HepG2 (cell line): ENCODE measurements around the gene ADGRG1. TPM values are rescaled to one million over a fixed set of nuclear protein-coding genes. Genes with fewer than 3 reads are reported as not detected.

Source experiments
- AHR ChIP-seq: IDR thresholded peaks from 2 replicates; pipeline ENCODE4 v1.6.1; 2018; ENCODE audit warnings: missing genetic modification reagents, missing compliant biosample characterization
- CENPX ChIP-seq: sonication (generic); formaldehyde crosslinking; IDR thresholded peaks from 2 replicates; pipeline ENCODE4 v1.9.0; 2021; ENCODE audit warnings: mild to moderate bottlenecking, missing genetic modification reagents, moderate library complexity
- ESRRA ChIP-seq: sonication (generic); formaldehyde crosslinking; IDR thresholded peaks from 2 replicates; pipeline ENCODE4 v1.5.1; 2020; ENCODE audit warnings: mild to moderate bottlenecking, low read depth, missing genetic modification reagents
- HIVEP1 ChIP-seq: sonication (generic); formaldehyde crosslinking; IDR thresholded peaks from 2 replicates; pipeline ENCODE4 v1.4.0; 2020; ENCODE audit warnings: mild to moderate bottlenecking, missing genetic modification reagents
- HNF4G ChIP-seq, 2 experiments: sonication (generic) in 1 of 2; formaldehyde crosslinking in 1 of 2; IDR thresholded peaks; 2 replicates each; pipeline versions ENCODE4 v1.4.0 to v1.6.1; 2011 to 2020; ENCODE audit warnings: borderline replicate concordance in 2 of 2, low read depth in 2 of 2, mild to moderate bottlenecking in 2 of 2, low read length in 1 of 2, missing genetic modification reagents in 1 of 2, moderate library complexity in 1 of 2
- HNRNPL ChIP-seq: fragments of 200-400 bp; formaldehyde crosslinking; IDR thresholded peaks from 2 replicates; pipeline ENCODE4 v1.6.1; 2017; ENCODE audit warnings: mild to moderate bottlenecking, low read depth, low read length
- ISX ChIP-seq: sonication (generic); formaldehyde crosslinking; conservative IDR thresholded peaks from 2 replicates; pipeline ENCODE4 v1.5.0; 2020; ENCODE audit warnings: missing genetic modification reagents
- KAT8 ChIP-seq: IDR thresholded peaks from 2 replicates; pipeline ENCODE4 v1.6.1; 2016; ENCODE audit warnings: missing genetic modification reagents, missing compliant biosample characterization
- MED13 ChIP-seq: sonication (generic); formaldehyde crosslinking; IDR thresholded peaks from 2 replicates; pipeline ENCODE4 v1.5.0; 2020; ENCODE audit warnings: missing genetic modification reagents
- NFIB ChIP-seq: sonication (generic); formaldehyde crosslinking; IDR thresholded peaks from 2 replicates; pipeline ENCODE4 v1.9.0; 2021; ENCODE audit warnings: missing genetic modification reagents, mild to moderate bottlenecking, borderline replicate concordance
- RAD21 ChIP-seq: fragments of 450-650 bp; formaldehyde crosslinking; IDR thresholded peaks from 2 replicates; pipeline ENCODE4 v1.5.0; 2020; ENCODE audit warnings: mild to moderate bottlenecking
- SMYD3 ChIP-seq: sonication (generic); formaldehyde crosslinking; IDR thresholded peaks from 2 replicates; pipeline ENCODE4 v1.8.1; 2023; ENCODE audit warnings: mild to moderate bottlenecking, missing genetic modification reagents
- SOX13 ChIP-seq, 3 experiments: fragments of 450-650 bp in 1 of 3; sonication (generic) in 1 of 3; formaldehyde crosslinking in 1 of 3; IDR thresholded peaks in 2 of 3; conservative IDR thresholded peaks in 1 of 3; 2 replicates each; pipeline versions ENCODE4 v1.5.0 to v1.6.1; 2016 to 2020; ENCODE audit warnings: antibody characterized with exemption in 1 of 3, mild to moderate bottlenecking in 1 of 3, missing compliant biosample characterization in 1 of 3, missing genetic modification reagents in 1 of 3, moderate library complexity in 1 of 3
- SYNCRIP ChIP-seq: fragments of 200-400 bp; formaldehyde crosslinking; IDR thresholded peaks from 2 replicates; pipeline ENCODE4 v1.6.1; 2018; ENCODE audit warnings: mild to moderate bottlenecking, low read depth, low read length; ENCODE audit not compliant: insufficient read depth
- XRCC5 ChIP-seq: fragments of 200-400 bp; formaldehyde crosslinking; optimal IDR thresholded peaks from 2 replicates; pipeline ENCODE3; 2017; ENCODE audit warnings: mild to moderate bottlenecking, low read length
- ZNF124 ChIP-seq: sonication (generic); formaldehyde crosslinking; IDR thresholded peaks from 2 replicates; pipeline ENCODE4 v1.4.0; 2020; ENCODE audit warnings: missing genetic modification reagents
- ZNF160 ChIP-seq: sonication (generic); formaldehyde crosslinking; IDR thresholded peaks from 2 replicates; pipeline ENCODE4 v1.8.0; 2022; ENCODE audit warnings: mild to moderate bottlenecking, inconsistent platforms, missing genetic modification reagents
- ZNF331 ChIP-seq: sonication (generic); formaldehyde crosslinking; IDR thresholded peaks from 2 replicates; pipeline ENCODE4 v1.4.0; 2020; ENCODE audit warnings: missing genetic modification reagents
- ZNF367 ChIP-seq: sonication (generic); formaldehyde crosslinking; IDR thresholded peaks from 2 replicates; pipeline ENCODE4 v1.4.0; 2020; ENCODE audit warnings: missing genetic modification reagents, borderline replicate concordance
- ZNF598 ChIP-seq: sonication (generic); formaldehyde crosslinking; IDR thresholded peaks from 2 replicates; pipeline ENCODE4 v1.5.1; 2020; ENCODE audit warnings: mild to moderate bottlenecking, missing genetic modification reagents, borderline replicate concordance
- ZNF607 ChIP-seq: sonication (generic); formaldehyde crosslinking; IDR thresholded peaks from 2 replicates; pipeline ENCODE4 v1.5.1; 2020; ENCODE audit warnings: missing genetic modification reagents, mild to moderate bottlenecking, borderline replicate concordance
- ZNF777 ChIP-seq: sonication (generic); formaldehyde crosslinking; IDR thresholded peaks from 2 replicates; pipeline ENCODE4 v1.4.0; 2020; ENCODE audit warnings: missing genetic modification reagents
- polyA plus RNA-seq, 8 experiments: library from polyadenylated mRNA; depleted of rRNA in 3 of 8; stranded (reverse) in 7 of 8; unstranded in 1 of 8; fragments of >200 nt; fragmentation: Illumina TruSeq in 4 of 8; extraction: Trizol in 4 of 8; gene quantifications; 2 replicates each; pipeline versions ENCODE4 v1.2.1 to v1.2.3, GENCODE V29; 2011 to 2016; ENCODE audit warnings: low read depth in 4 of 8, missing spikeins in 1 of 8, mixed read lengths in 1 of 8; ENCODE audit not compliant: insufficient read depth in 1 of 8
- total RNA-seq, 5 experiments: library from RNA; depleted of rRNA; stranded (reverse); fragments of >200 nt; fragmentation: Illumina TruSeq; extraction: Trizol; gene quantifications; 2 replicates each; pipeline ENCODE4 v1.2.3, GENCODE V29; 2016; ENCODE audit warnings: low read depth in 1 of 5
- TF ChIP-seq, protein P1 (sequence below): sonication (generic); formaldehyde crosslinking; IDR thresholded peaks from 2 replicates; pipeline ENCODE4 v1.4.0; 2020; ENCODE audit warnings: low read depth, missing genetic modification reagents
- TF ChIP-seq, protein P2 (sequence below): sonication (generic); formaldehyde crosslinking; IDR thresholded peaks from 2 replicates; pipeline ENCODE4 v1.4.0; 2020; ENCODE audit warnings: mild to moderate bottlenecking, missing genetic modification reagents

Gene ADGRG1
- total and polyA plus RNA-seq, 2 of the 13 experiments (the other 11 are each of a cell fraction or from before 2014, with no cell fraction given): 2.7 to 5.9 TPM

DNA sequence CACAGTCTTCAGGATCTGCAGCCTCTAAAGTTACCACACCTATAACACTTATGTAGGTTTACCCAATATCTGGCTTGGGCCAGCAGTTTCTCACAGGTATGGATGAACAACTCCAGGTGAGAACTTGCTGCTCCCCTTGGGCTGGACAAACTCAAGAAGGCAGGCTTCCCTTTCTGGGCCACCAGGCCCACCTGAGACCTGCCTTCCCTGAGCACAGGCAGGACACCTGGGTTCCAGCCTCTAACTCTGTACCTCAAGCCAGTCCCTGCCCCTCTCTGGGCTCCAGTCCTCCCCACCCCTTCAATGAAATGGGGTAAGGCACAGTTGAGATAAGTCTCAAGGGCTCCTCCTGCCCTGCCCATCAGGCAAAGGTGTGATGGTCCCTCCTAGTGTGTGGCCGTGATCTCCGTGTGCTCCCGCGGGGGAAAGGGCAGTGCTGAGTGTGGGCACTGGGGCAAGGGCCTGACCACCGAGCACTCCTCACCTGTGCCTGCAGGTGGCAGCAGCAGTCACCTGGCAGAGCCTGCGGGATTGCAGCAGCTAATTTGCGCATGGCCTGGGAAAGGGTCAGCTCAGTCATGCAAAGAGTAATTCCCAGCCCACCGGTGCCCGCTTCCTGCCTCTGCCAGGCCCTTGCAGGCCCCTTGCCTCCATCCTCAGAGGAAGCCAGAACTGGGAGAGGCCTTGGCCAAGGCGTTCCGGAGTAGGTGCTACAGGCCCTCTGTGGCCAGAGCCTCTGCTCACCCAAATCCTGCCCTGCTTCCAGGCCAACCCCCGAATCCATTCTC, 28.2 kb upstream of the ADGRG1 start (continued):
- peak; percentile 87; the same call in 1 of the 2 replicates for TF ChIP-seq ZNF598 (CRISPR knock-in tag)
- TF ChIP-seq KAT8: 0 out of 2 replicates have a peak, but pooled peaks have one; percentile 46
- no peak for TF ChIP-seq CENPX (CRISPR knock-in tag)
- TF ChIP-seq XRCC5: peak; percentile 58
- TF ChIP-seq ESRRA: no peak
- TF ChIP-seq, protein P1, sequence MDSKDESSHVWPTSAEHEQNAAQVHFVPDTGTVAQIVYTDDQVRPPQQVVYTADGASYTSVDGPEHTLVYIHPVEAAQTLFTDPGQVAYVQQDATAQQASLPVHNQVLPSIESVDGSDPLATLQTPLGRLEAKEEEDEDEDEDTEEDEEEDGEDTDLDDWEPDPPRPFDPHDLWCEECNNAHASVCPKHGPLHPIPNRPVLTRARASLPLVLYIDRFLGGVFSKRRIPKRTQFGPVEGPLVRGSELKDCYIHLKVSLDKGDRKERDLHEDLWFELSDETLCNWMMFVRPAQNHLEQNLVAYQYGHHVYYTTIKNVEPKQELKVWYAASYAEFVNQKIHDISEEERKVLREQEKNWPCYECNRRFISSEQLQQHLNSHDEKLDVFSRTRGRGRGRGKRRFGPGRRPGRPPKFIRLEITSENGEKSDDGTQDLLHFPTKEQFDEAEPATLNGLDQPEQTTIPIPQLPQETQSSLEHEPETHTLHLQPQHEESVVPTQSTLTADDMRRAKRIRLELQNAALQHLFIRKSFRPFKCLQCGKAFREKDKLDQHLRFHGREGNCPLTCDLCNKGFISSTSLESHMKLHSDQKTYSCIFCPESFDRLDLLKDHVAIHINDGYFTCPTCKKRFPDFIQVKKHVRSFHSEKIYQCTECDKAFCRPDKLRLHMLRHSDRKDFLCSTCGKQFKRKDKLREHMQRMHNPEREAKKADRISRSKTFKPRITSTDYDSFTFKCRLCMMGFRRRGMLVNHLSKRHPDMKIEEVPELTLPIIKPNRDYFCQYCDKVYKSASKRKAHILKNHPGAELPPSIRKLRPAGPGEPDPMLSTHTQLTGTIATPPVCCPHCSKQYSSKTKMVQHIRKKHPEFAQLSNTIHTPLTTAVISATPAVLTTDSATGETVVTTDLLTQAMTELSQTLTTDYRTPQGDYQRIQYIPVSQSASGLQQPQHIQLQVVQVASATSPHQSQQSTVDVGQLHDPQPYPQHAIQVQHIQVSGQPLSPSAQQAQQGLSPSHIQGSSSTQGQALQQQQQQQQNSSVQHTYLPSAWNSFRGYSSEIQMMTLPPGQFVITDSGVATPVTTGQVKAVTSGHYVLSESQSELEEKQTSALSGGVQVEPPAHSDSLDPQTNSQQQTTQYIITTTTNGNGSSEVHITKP (CRISPR knock-in tag): no peak
- TF ChIP-seq RAD21 (CRISPR knock-in tag): peak; percentile 98
- peak; percentile 26; the same call in 1 of the 2 replicates for TF ChIP-seq ZNF160
- no peak for TF ChIP-seq NFIB (CRISPR knock-in tag)
- TF ChIP-seq SOX13 (IDR thresholded peaks at IDR 0.05): no peak
- 0 out of 4 replicates have a peak, but pooled peaks of 1 of the 2 experiments have one; percentile 26 for TF ChIP-seq SOX13 (CRISPR knock-in tag; conservative IDR thresholded peaks at IDR 0.05 in 1 of 2, IDR thresholded peaks at IDR 0.05 in 1 of 2)
- no peak for TF ChIP-seq MED13
- peak; percentile 13; the same call in 1 of the 2 replicates for TF ChIP-seq HNF4G (IDR thresholded peaks at IDR 0.05; ENCODE audit: borderline replicate concordance, low read depth, low read length)
- TF ChIP-seq HNF4G (CRISPR knock-in tag; IDR thresholded peaks at IDR 0.05; ENCODE audit: borderline replicate concordance, low read depth): no peak
- no peak for TF ChIP-seq SYNCRIP
- TF ChIP-seq AHR (CRISPR knock-in tag): 0 out of 2 replicates have a peak, but pooled peaks have one; percentile 17
- TF ChIP-seq ZNF607 (CRISPR knock-in tag): no peak
- no peak for TF ChIP-seq ZNF777 (CRISPR knock-in tag)
- TF ChIP-seq ZNF124: 0 out of 2 replicates have a peak, but pooled peaks have one; percentile 60
- peak; percentile 97 for TF ChIP-seq HNRNPL
- TF ChIP-seq, protein P2, sequence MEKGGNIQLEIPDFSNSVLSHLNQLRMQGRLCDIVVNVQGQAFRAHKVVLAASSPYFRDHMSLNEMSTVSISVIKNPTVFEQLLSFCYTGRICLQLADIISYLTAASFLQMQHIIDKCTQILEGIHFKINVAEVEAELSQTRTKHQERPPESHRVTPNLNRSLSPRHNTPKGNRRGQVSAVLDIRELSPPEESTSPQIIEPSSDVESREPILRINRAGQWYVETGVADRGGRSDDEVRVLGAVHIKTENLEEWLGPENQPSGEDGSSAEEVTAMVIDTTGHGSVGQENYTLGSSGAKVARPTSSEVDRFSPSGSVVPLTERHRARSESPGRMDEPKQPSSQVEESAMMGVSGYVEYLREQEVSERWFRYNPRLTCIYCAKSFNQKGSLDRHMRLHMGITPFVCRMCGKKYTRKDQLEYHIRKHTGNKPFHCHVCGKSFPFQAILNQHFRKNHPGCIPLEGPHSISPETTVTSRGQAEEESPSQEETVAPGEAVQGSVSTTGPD: no peak
- TF ChIP-seq SMYD3 (CRISPR knock-in tag): no peak
- peak; percentile 75 for TF ChIP-seq ZNF331 (CRISPR knock-in tag)
- no peak for TF ChIP-seq ISX (CRISPR knock-in tag)
- no peak for TF ChIP-seq ZNF367
- peak; percentile 70 for TF ChIP-seq HIVEP1
